Mesodermal cell (in vitro differentiated cells): ENCODE results near the gene ARHGEF1.

ENCODE experiments used
- H3K27ac ChIP-seq: 2 replicates; pipeline ENCODE4 v1.7.0; 2013; ENCODE audit warnings: mild to moderate bottlenecking, low read depth, low read length, moderate library complexity; ENCODE audit not compliant: severe bottlenecking
- H3K36me3 ChIP-seq: 2 replicates; pipeline ENCODE4 v1.7.1; 2013; ENCODE audit warnings: mild to moderate bottlenecking, low read length, moderate library complexity; ENCODE audit not compliant: control insufficient read depth, insufficient read depth
- H3K4me1 ChIP-seq: one replicate; pipeline ENCODE4 v1.7.1; 2013; ENCODE audit warnings: mild to moderate bottlenecking, low read length; ENCODE audit not compliant: insufficient read depth, control insufficient read depth, poor library complexity, severe bottlenecking
- H3K4me3 ChIP-seq: 2 replicates; pipeline ENCODE4 v1.7.0; 2013; ENCODE audit warnings: low read length, control low read depth, mild to moderate bottlenecking; ENCODE audit not compliant: insufficient read depth, poor library complexity, severe bottlenecking; ENCODE audit errors: extremely low read depth
- H3K9me3 ChIP-seq: 2 replicates; pipeline ENCODE4 v1.7.1; 2013; ENCODE audit warnings: mild to moderate bottlenecking, low read length, moderate library complexity; ENCODE audit not compliant: control insufficient read depth
- WGBS, 2 experiments: methylation state at CpG; one replicate each; pipeline ENCODE4 v1.1.5; 2013; ENCODE audit warnings: missing lambda C conversion rate in 2 of 2; ENCODE audit not compliant: insufficient coverage in 2 of 2; 5-methylcytosine and 5-hydroxymethylcytosine counted together

The ARHGEF1 gene

GRCh38 chr19:41862445-41862986, 20.5 kb upstream of the ARHGEF1 start:
- peaks cover 67% of the 10 kb centered on the region for H3K36me3 ChIP-seq
- H3K4me3 ChIP-seq: peak overlapping the region; percentile 96
- no peak overlapping the region for H3K27ac ChIP-seq
- no peaks in the 10 kb centered on the region for H3K9me3 ChIP-seq
- WGBS, 2 experiments: no CpG with 5 or more reads among the region's 2 CpGs
- peaks cover 41% of the 10 kb centered on the region for H3K4me1 ChIP-seq

- peaks cover 76% of the 10 kb centered on the region for H3K36me3 ChIP-seq
- H3K27ac ChIP-seq: no peak overlapping the region
- H3K4me1 ChIP-seq: peaks cover 41% of the 10 kb centered on the region
- WGBS, 2 experiments: 96 to 100% methylated on average over 6 to 11 of the region's 11 CpGs
- H3K4me3 ChIP-seq: peak overlapping the region; percentile 5
- no peaks in the 10 kb centered on the region for H3K9me3 ChIP-seq
Observed at GRCh38 chr19:41863209-41863931, 19.6 kb upstream of the ARHGEF1 start.

GRCh38 chr19:41864374-41864773, 18.6 kb upstream of the ARHGEF1 start:
- Histone ChIP-seq H3K4me3 (no peak overlapping the region), H3K4me1 (peaks cover 41% of the 10 kb centered on the region), H3K36me3 (peaks cover 86% of the 10 kb centered on the region), H3K9me3 (no peaks in the 10 kb centered on the region), H3K27ac (peak overlapping the region; percentile 10)
- 100% methylated on average over 2 to 3 of the region's 5 CpGs for WGBS, 2 experiments

- WGBS, 2 experiments: 92 to 98% methylated on average over 3 of the region's 3 CpGs
- H3K36me3 ChIP-seq: peaks cover 98% of the 10 kb centered on the region
- peak overlapping the region; percentile 6 for H3K27ac ChIP-seq
- no peak overlapping the region for H3K4me3 ChIP-seq
- H3K9me3 ChIP-seq: no peaks in the 10 kb centered on the region
- peaks cover 39% of the 10 kb centered on the region for H3K4me1 ChIP-seq
Observed at GRCh38 chr19:41866284-41866683, 16.7 kb upstream of the ARHGEF1 start.

GRCh38 chr19:41868120-41868988, 14.6 kb upstream of the ARHGEF1 start:
- Histone ChIP-seq H3K4me3 (no peak overlapping the region), H3K36me3 (peaks cover 90% of the 10 kb centered on the region), H3K9me3 (no peaks in the 10 kb centered on the region), H3K4me1 (peaks cover 21% of the 10 kb centered on the region), H3K27ac (peak overlapping the region; percentile 49)
- 97 to 98% methylated on average over 9 to 10 of the region's 10 CpGs for WGBS, 2 experiments

GRCh38 chr19:41868989-41869300, 14.0 kb upstream of the ARHGEF1 start:
- 95 to 97% methylated on average over 12 of the region's 12 CpGs for WGBS, 2 experiments
- Histone ChIP-seq H3K4me3 (no peak overlapping the region), H3K36me3 (peaks cover 84% of the 10 kb centered on the region), H3K9me3 (no peaks in the 10 kb centered on the region), H3K27ac (peak overlapping the region; percentile 41), H3K4me1 (peaks cover 15% of the 10 kb centered on the region)

GRCh38 chr19:41869374-41869955, 13.5 kb upstream of the ARHGEF1 start:
- H3K36me3 ChIP-seq: peaks cover 79% of the 10 kb centered on the region
- WGBS, 2 experiments: 95 to 97% methylated on average over 7 to 12 of the region's 13 CpGs
- peaks cover 10% of the 10 kb centered on the region for H3K4me1 ChIP-seq
- H3K9me3 ChIP-seq: no peaks in the 10 kb centered on the region
- peak overlapping the region; percentile 41 for H3K27ac ChIP-seq
- H3K4me3 ChIP-seq: no peak overlapping the region

GRCh38 chr19:41870401-41870873, 12.5 kb upstream of the ARHGEF1 start:
- Histone ChIP-seq H3K4me1 (no peaks in the 10 kb centered on the region), H3K36me3 (peaks cover 69% of the 10 kb centered on the region)
- 80% methylated on average over 1 of the region's 3 CpGs; no CpG with 5 or more reads in 1 of the 2 experiments for WGBS, 2 experiments

GRCh38 chr19:41871573-41872383, 11.2 kb upstream of the ARHGEF1 start:
- no peaks in the 10 kb centered on the region for H3K9me3 ChIP-seq
- peak overlapping the region; percentile 23 for H3K27ac ChIP-seq
- WGBS, 2 experiments: 93 to 98% methylated on average over 12 to 15 of the region's 16 CpGs

More at GRCh38 chr19:41870401-41870873, 12.5 kb upstream of the ARHGEF1 start:
- Histone ChIP-seq H3K4me3 (no peak overlapping the region), H3K27ac (no peak overlapping the region), H3K9me3 (no peaks in the 10 kb centered on the region)

GRCh38 chr19:41872384-41872774, 10.6 kb upstream of the ARHGEF1 start:
- WGBS, 2 experiments: 92 to 95% methylated on average over 12 of the region's 12 CpGs
- H3K4me3 ChIP-seq: no peak overlapping the region
- H3K9me3 ChIP-seq: no peaks in the 10 kb centered on the region
- peaks cover 52% of the 10 kb centered on the region for H3K36me3 ChIP-seq
- H3K4me1 ChIP-seq: no peaks in the 10 kb centered on the region
- H3K27ac ChIP-seq: no peak overlapping the region

More at GRCh38 chr19:41871573-41872383, 11.2 kb upstream of the ARHGEF1 start:
- Histone ChIP-seq H3K36me3 (peaks cover 58% of the 10 kb centered on the region), H3K4me3 (no peak overlapping the region), H3K4me1 (no peaks in the 10 kb centered on the region)
